Loucy (cell line): ENCODE measurements around the gene DCAF6.

Experiments
- H2AFZ ChIP-seq: fragments of 200-600 bp; sonication (generic); 2 replicates; pipeline ENCODE4 v1.6.0; 2016; ENCODE audit warnings: antibody characterized with exemption, mild to moderate bottlenecking, low read length, moderate library complexity
- H3F3A ChIP-seq: fragments of 200-600 bp; 2 replicates; pipeline ENCODE4 v1.6.0; 2016; ENCODE audit warnings: antibody characterized with exemption, low read depth, mild to moderate bottlenecking
- H3K27me3 ChIP-seq: fragments of 200-600 bp; sonication (generic); 2 replicates; pipeline ENCODE4 v1.6.1; 2014; ENCODE audit warnings: low read length, mild to moderate bottlenecking; ENCODE audit not compliant: insufficient read depth, poor library complexity, severe bottlenecking
- H3K36me3 ChIP-seq: fragments of 200-600 bp; sonication (generic); 2 replicates; pipeline ENCODE4 v1.6.1; 2016; ENCODE audit warnings: low read length; ENCODE audit not compliant: insufficient read depth
- H3K4me1 ChIP-seq: fragments of 200-600 bp; sonication (generic); 2 replicates; pipeline ENCODE4 v1.5.1; 2014; ENCODE audit warnings: low read length, mild to moderate bottlenecking; ENCODE audit not compliant: insufficient read depth, poor library complexity, severe bottlenecking
- H3K4me2 ChIP-seq: fragments of 200-600 bp; sonication (generic); 2 replicates; pipeline ENCODE4 v1.6.0; 2014; ENCODE audit warnings: antibody characterized with exemption, low read length, low read depth, mild to moderate bottlenecking; ENCODE audit not compliant: poor library complexity, severe bottlenecking
- H3K4me3 ChIP-seq: fragments of 200-600 bp; sonication (generic); 2 replicates; pipeline ENCODE4 v1.5.1; 2014; ENCODE audit warnings: low read length, mild to moderate bottlenecking, mixed read lengths; ENCODE audit not compliant: poor library complexity, severe bottlenecking
- H3K79me2 ChIP-seq: fragments of 200-600 bp; sonication (generic); 2 replicates; pipeline ENCODE4 v1.6.1; 2014; ENCODE audit warnings: low read length; ENCODE audit not compliant: insufficient read depth
- H3K9ac ChIP-seq: fragments of 200-600 bp; sonication (generic); 2 replicates; pipeline ENCODE4 v1.6.0; 2014; ENCODE audit warnings: mild to moderate bottlenecking, low read depth, low read length, moderate library complexity; ENCODE audit not compliant: poor library complexity, severe bottlenecking
- H3K9me2 ChIP-seq: fragments of 200-600 bp; sonication (generic); replicated peaks from 2 replicates; pipeline ENCODE4 v1.6.1; 2016; ENCODE audit warnings: low read depth, low read length, mixed read lengths
- H3K9me3 ChIP-seq: fragments of 200-600 bp; sonication (generic); 2 replicates; pipeline ENCODE4 v1.6.1; 2014; ENCODE audit warnings: mild to moderate bottlenecking, antibody characterized with exemption, low read length, low read depth; ENCODE audit not compliant: insufficient read depth
- H4K20me1 ChIP-seq: fragments of 200-600 bp; sonication (generic); 2 replicates; pipeline ENCODE4 v1.6.0; 2014; ENCODE audit warnings: antibody characterized with exemption, low read length, mild to moderate bottlenecking; ENCODE audit not compliant: insufficient read depth, poor library complexity, severe bottlenecking
- CTCF ChIP-seq: fragments of 200-600 bp; sonication (generic); conservative IDR thresholded peaks from 2 replicates; pipeline ENCODE4 v1.5.1; 2014; ENCODE audit warnings: mild to moderate bottlenecking, antibody characterized with exemption, low read length
- EZH2phosphoT487 ChIP-seq: fragments of 200-600 bp; IDR thresholded peaks from 2 replicates; pipeline ENCODE4 v1.6.1; 2018; ENCODE audit warnings: antibody characterized with exemption, mild to moderate bottlenecking, moderate library complexity, borderline replicate concordance

Gene DCAF6

GRCh38 chr1:167900907-167901306 is 35.6 kb upstream of the DCAF6 start:
- TF ChIP-seq EZH2phosphoT487 (no peak), CTCF (no peak)
- H3K4me2 ChIP-seq: no peak overlapping the region
- H3K79me2 ChIP-seq: no peaks in the 10 kb centered on the region

GRCh38 chr1:167904652-167905130 is 31.8 kb upstream of the DCAF6 start:
- no peaks in the 10 kb centered on the region for H3F3A ChIP-seq
- H3K9me2 ChIP-seq: no peaks in the 10 kb centered on the region
- H3K9ac ChIP-seq: no peak overlapping the region
- H3K9me3 ChIP-seq: peaks cover 11% of the 10 kb centered on the region; the same call in 1 of the 2 replicates
- H3K27me3 ChIP-seq: no peaks in the 10 kb centered on the region
- H2AFZ ChIP-seq: peak overlapping the region; percentile 48; the same call in 1 of the 2 replicates
- H3K4me2 ChIP-seq: no peak overlapping the region
- H3K4me3 ChIP-seq: no peak overlapping the region
- H3K36me3 ChIP-seq: no peaks in the 10 kb centered on the region
- H3K79me2 ChIP-seq: no peaks in the 10 kb centered on the region
- H3K4me1 ChIP-seq: peaks cover 8% of the 10 kb centered on the region
- no peaks in the 10 kb centered on the region for H4K20me1 ChIP-seq
- TF ChIP-seq EZH2phosphoT487: no peak
- TF ChIP-seq CTCF: no peak

More at GRCh38 chr1:167900907-167901306, 35.6 kb upstream of the DCAF6 start:
- Histone ChIP-seq H3K9ac (no peak overlapping the region), H3K9me3 (no peaks in the 10 kb centered on the region), H3F3A (no peaks in the 10 kb centered on the region), H3K9me2 (no peaks in the 10 kb centered on the region), H4K20me1 (no peaks in the 10 kb centered on the region), H2AFZ (no peak overlapping the region), H3K27me3 (no peaks in the 10 kb centered on the region), H3K36me3 (no peaks in the 10 kb centered on the region), H3K4me3 (no peak overlapping the region), H3K4me1 (peaks cover 8% of the 10 kb centered on the region)

- Histone ChIP-seq H3K9me3 (peaks cover 16% of the 10 kb centered on the region; the same call in 1 of the 2 replicates), H3K9ac (no peak overlapping the region), H3K79me2 (no peaks in the 10 kb centered on the region), H3K36me3 (no peaks in the 10 kb centered on the region), H3K4me2 (no peak overlapping the region), H3K4me3 (no peak overlapping the region), H3K4me1 (peaks cover 8% of the 10 kb centered on the region), H2AFZ (0 out of 2 replicates have a peak overlapping the region, but pooled peaks have one; percentile 48), H3K27me3 (no peaks in the 10 kb centered on the region), H3F3A (no peaks in the 10 kb centered on the region), H3K9me2 (no peaks in the 10 kb centered on the region), H4K20me1 (no peaks in the 10 kb centered on the region)
- no peak for TF ChIP-seq EZH2phosphoT487
- TF ChIP-seq CTCF: no peak
Observed at GRCh38 chr1:167905182-167905581, 31.3 kb upstream of the DCAF6 start.
